Activated T-cell treated with anti-CD3 and anti-CD28 coated beads, Interleukin-2, amount 50 U/mL, for 72 hours (primary cell): ENCODE data around the gene VIPR1. TPM values are rescaled to one million over a fixed set of nuclear protein-coding genes. Genes with fewer than 3 reads are reported as not detected.

Source experiments
- ATAC-seq, 2 donors: fragments of 150-1000 bp; cut with Tn5 transposase; replicated peaks in 1 of 2; 2 replicates each; pipeline ENCODE4 v1.10.0; 2021; ENCODE audit warnings: moderate library complexity in 2 of 2, mild to moderate bottlenecking in 1 of 2
- DNase-seq, 2 donors: peaks; one replicate each; pipeline ENCODE4 v3.0.0; 2021 to 2022; ENCODE audit warnings: mixed read lengths in 1 of 2
- H3K27ac Mint-ChIP-seq: one replicate; pipeline ENCODE4 v1.8.0; 2022; ENCODE audit warnings: mild to moderate bottlenecking, moderate library complexity, mixed read lengths
- H3K27me3 Mint-ChIP-seq: one replicate; pipeline ENCODE4 v1.8.0; 2022; ENCODE audit warnings: low read depth, mixed read lengths
- H3K36me3 Mint-ChIP-seq, 2 donors: one replicate each; pipeline ENCODE4 v1.8.0; 2022; ENCODE audit warnings: mixed read lengths in 2 of 2, mild to moderate bottlenecking in 1 of 2; ENCODE audit not compliant: insufficient read depth in 2 of 2
- H3K4me1 Mint-ChIP-seq: one replicate; pipeline ENCODE4 v1.8.0; 2022; ENCODE audit warnings: low read depth, mixed read lengths
- H3K4me3 Mint-ChIP-seq, 2 donors: one replicate each; pipeline ENCODE4 v1.8.0; 2022; ENCODE audit warnings: mild to moderate bottlenecking in 2 of 2, mixed read lengths in 2 of 2, moderate library complexity in 2 of 2
- H3K9me3 Mint-ChIP-seq, 2 donors: one replicate each; pipeline ENCODE4 v1.8.0; 2022; ENCODE audit warnings: mixed read lengths in 2 of 2
- total RNA-seq, 2 donors: library from RNA; stranded (reverse); gene quantifications; one replicate each; pipeline ENCODE4 v1.2.3, GENCODE V29; 2022

VIPR1 gene
- total RNA-seq, 2 donors from 2014 or later = 5.6 to 6.6 TPM

DNA sequence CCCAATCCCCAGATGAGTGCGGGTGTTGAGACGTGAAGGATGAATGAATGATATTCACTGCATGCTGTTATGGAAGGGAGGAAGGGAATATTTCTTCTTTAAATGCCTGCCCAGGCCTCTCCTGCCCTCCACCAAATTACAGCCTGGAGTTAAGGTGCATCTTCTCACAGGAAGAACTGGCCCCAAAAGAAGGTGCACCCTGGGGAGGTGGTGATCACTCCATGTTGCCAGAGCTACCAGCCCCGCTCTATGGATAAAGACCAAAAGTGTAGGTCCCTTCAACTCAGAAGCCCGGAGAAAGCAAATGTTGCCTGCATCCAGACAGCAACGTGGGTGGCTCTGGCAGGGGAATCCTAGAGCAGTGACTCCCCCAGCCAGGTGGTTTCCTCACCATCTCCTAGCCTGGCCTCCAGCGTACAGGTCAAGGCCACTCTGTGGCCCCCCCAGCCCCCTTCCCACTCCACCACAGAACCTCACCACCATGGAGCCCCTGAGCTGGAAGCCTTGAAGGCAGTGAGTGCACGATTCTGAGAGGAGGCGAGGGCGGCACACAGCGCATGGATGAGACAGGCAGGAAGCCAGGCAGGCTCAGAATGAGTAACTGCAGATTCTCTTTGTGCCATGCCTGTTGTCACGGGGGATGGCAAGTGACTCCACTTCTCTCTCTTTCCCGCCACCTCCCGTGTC, 3.5 kb upstream of the VIPR1 start:
- peaks cover 35% of the 10 kb centered on the region for H3K4me1 Mint-ChIP-seq
- no peak overlapping the region for H3K27ac Mint-ChIP-seq
- H3K36me3 Mint-ChIP-seq = no peaks in the 10 kb centered on the region
- H3K9me3 Mint-ChIP-seq = no peaks in the 10 kb centered on the region
- peak in 1 of 2 donors; percentile 16 for ATAC-seq
- DNase-seq = peak; percentile 23 to 44
- peaks cover 41% of the 10 kb centered on the region for H3K27me3 Mint-ChIP-seq
- H3K4me3 Mint-ChIP-seq = no peak overlapping the region

DNA sequence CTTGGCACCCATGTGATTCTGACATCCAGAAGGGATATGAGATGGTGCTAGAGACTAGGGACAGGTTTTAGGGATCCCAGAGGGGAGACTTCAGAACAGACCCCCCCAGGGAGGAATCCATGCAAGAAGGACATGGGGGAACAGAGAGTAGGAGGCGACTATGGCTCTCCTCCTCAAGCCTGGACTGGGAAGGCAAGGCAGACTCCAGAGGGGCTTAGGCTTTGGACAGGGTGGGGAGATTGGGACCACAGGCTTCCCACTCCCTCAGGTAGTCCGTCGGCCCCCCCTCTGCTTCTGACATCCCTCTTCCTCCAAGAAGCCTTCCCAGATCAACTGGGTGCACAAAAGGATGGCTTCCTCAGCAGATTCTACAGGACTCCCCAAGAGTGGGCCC, 3.0 kb upstream of the VIPR1 start:
- Mint-ChIP-seq H3K27ac (no peak overlapping the region), H3K4me3 (no peak overlapping the region), H3K4me1 (peaks cover 36% of the 10 kb centered on the region), H3K9me3 (no peaks in the 10 kb centered on the region), H3K27me3 (peaks cover 41% of the 10 kb centered on the region), H3K36me3 (no peaks in the 10 kb centered on the region)
- ATAC-seq (no peak), DNase-seq (no peak)

GRCh38 chr3:42500091-42500490, 2.4 kb upstream of the VIPR1 start:
- Mint-ChIP-seq H3K9me3 (no peaks in the 10 kb centered on the region), H3K4me3 (peak overlapping the region in 1 of 2 donors; percentile 63), H3K27ac (no peak overlapping the region), H3K4me1 (peaks cover 36% of the 10 kb centered on the region), H3K36me3 (no peaks in the 10 kb centered on the region), H3K27me3 (peaks cover 41% of the 10 kb centered on the region)
- ATAC-seq (no peak), DNase-seq (no peak)

DNA sequence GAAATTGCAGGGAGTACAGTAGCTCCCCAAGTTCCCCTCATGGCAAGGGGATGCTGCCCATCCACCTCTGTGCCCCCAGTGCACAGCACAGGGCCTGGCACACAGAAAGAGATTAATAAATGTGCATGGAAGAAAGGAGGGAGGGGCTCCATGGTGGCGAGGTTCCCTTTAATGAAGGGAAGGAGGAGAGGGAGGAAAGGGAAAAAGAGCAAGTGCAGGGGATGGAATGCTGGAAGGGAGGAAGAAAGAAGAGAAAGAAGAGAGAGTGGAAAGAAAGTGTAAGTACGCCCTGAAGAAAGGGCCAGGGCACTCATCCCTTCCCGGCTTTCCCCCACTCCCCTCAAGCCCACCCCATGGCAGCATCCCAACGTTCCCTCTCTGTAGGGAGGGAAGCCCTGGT, 1.5 kb upstream of the VIPR1 start:
- peaks cover 36% of the 10 kb centered on the region for H3K4me1 Mint-ChIP-seq
- H3K9me3 Mint-ChIP-seq = no peaks in the 10 kb centered on the region
- no peaks in the 10 kb centered on the region for H3K36me3 Mint-ChIP-seq

DNA sequence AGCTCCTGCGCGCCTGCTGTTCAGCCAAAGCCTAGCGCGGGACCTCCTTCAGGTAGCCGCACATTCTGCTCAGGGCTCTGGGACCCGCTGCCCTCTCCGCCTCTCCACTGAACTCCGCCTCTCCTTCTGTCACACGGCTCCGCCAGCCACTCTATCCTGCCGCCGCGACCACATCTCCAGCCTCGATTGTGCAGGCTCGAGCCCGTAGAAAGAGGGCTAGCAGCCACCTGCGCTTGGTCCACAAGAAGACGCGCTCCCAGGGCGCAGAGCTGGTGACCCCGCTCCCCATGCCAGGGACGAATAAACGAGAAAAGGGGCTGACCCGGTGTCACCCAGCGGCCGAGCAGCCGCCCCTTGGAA, 1.1 kb upstream of the VIPR1 start:
- H3K27me3 Mint-ChIP-seq = peaks cover 41% of the 10 kb centered on the region
- no peak overlapping the region for H3K27ac Mint-ChIP-seq
- ATAC-seq (peak; percentile 1), DNase-seq (peak; percentile 17 to 25)
- no peaks in the 10 kb centered on the region for H3K36me3 Mint-ChIP-seq
- no peaks in the 10 kb centered on the region for H3K9me3 Mint-ChIP-seq
- peaks cover 36% of the 10 kb centered on the region for H3K4me1 Mint-ChIP-seq
- H3K4me3 Mint-ChIP-seq = peak overlapping the region; percentile 92 to 93

More for the DNA sequence above, 1.5 kb upstream of the VIPR1 start:
- H3K27ac Mint-ChIP-seq = no peak overlapping the region
- DNase-seq (no peak), ATAC-seq (no peak)
- peaks cover 41% of the 10 kb centered on the region for H3K27me3 Mint-ChIP-seq
- H3K4me3 Mint-ChIP-seq = peak overlapping the region; percentile 63 to 92

DNA sequence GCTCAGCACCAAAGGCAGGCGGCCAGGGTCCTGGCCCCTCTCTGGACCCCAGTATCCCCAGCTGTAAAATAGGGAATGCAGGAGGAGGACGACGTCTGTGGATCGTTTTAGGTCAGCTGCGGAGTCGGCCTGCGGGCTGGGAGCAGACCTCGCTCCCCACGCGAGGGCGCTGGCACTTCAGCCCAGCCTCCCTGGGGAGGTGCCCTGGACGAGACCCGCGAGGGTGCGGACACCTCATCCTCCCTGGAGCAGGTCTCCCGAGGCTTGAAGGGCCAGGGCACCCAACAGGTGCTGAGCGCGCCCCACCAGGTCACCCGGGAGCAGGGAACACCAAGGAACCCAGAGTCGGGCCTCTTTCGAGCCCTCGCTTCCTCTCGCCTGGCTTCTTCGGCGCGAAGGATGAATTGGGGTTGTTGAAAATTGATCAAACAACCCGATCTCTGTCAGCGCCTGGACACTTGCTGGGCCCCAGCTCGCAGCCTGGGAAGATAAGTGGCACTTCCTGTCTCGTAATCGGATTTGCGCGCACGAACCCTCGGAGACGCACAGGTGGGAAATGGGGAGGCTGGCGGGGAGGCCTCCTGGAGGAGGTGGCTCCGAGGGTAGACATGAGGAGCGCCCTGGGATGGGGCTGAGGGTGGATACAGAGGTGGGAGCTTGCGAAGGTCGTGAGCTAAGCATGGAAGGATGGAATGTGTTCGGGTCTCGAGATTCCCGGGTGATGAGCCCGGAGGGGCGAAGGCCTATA, 588 bp upstream of the VIPR1 start:
- Mint-ChIP-seq H3K27ac (no peak overlapping the region), H3K9me3 (no peaks in the 10 kb centered on the region), H3K4me1 (peaks cover 42% of the 10 kb centered on the region), H3K27me3 (peaks cover 41% of the 10 kb centered on the region), H3K36me3 (no peaks in the 10 kb centered on the region), H3K4me3 (peak overlapping the region; percentile 92 to 93)
- ATAC-seq = peak; percentile 67 to 71
- DNase-seq = peak; percentile 78 to 80

- no peak for DNase-seq
- no peak for ATAC-seq
- Mint-ChIP-seq H3K9me3 (no peaks in the 10 kb centered on the region), H3K4me3 (peak overlapping the region; percentile 78 to 81), H3K27ac (no peak overlapping the region), H3K36me3 (no peaks in the 10 kb centered on the region), H3K27me3 (peaks cover 31% of the 10 kb centered on the region), H3K4me1 (peaks cover 54% of the 10 kb centered on the region)
These were observed 945 bp downstream of the VIPR1 start for GRCh38 chr3:42503251-42503924.

- Mint-ChIP-seq H3K36me3 (no peaks in the 10 kb centered on the region), H3K9me3 (no peaks in the 10 kb centered on the region), H3K4me3 (peak overlapping the region; percentile 3 to 50), H3K27ac (no peak overlapping the region), H3K27me3 (peaks cover 25% of the 10 kb centered on the region), H3K4me1 (peaks cover 59% of the 10 kb centered on the region)
- no peak for ATAC-seq
- no peak for DNase-seq
These were observed 1.5 kb downstream of the VIPR1 start for GRCh38 chr3:42503957-42504333.

DNA sequence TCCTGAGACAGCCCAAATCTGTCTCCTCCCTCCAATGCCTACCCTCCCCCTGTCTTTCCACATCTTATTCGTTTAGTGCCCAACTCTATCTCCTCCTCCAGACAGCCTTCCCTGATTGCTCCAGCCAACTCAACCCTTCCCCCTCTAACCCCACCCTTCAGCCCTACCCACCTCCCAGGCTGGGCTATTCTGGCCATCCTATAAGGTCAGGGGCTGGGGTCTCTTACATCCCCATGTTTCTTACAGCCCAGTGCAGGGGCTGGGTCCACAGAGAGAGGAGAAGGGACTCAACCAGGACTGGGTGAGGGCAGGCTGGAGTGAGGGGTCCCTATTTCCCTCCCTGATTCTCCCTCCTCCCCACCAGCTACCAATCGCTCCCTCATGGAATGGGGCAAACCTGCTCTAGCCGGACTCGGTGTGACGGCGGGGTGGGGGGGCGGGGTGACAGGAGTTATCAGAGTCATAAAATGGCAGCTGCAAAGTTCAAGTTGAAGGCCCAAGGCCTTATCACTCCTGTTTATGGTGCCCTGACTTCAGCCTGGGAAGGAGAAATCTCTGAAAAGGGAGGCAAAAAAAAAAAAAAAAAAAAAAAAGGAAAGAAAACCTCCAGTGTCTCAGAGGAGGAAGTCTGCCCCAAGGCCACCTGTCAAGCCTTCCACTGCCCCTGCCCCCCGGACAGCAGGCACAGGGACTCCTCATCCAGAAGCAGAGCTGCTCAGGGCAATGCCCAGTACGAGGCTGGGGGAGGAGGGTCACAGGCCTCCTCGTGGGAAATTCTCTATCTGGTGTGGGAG, 2.1 kb downstream of the VIPR1 start:
- no peaks in the 10 kb centered on the region for H3K36me3 Mint-ChIP-seq
- no peak overlapping the region for H3K27ac Mint-ChIP-seq
- H3K27me3 Mint-ChIP-seq = peaks cover 21% of the 10 kb centered on the region
- peak overlapping the region; percentile 24 to 50 for H3K4me3 Mint-ChIP-seq
- no peak for ATAC-seq
- no peaks in the 10 kb centered on the region for H3K9me3 Mint-ChIP-seq
- DNase-seq = no peak
- H3K4me1 Mint-ChIP-seq = peaks cover 54% of the 10 kb centered on the region

DNA sequence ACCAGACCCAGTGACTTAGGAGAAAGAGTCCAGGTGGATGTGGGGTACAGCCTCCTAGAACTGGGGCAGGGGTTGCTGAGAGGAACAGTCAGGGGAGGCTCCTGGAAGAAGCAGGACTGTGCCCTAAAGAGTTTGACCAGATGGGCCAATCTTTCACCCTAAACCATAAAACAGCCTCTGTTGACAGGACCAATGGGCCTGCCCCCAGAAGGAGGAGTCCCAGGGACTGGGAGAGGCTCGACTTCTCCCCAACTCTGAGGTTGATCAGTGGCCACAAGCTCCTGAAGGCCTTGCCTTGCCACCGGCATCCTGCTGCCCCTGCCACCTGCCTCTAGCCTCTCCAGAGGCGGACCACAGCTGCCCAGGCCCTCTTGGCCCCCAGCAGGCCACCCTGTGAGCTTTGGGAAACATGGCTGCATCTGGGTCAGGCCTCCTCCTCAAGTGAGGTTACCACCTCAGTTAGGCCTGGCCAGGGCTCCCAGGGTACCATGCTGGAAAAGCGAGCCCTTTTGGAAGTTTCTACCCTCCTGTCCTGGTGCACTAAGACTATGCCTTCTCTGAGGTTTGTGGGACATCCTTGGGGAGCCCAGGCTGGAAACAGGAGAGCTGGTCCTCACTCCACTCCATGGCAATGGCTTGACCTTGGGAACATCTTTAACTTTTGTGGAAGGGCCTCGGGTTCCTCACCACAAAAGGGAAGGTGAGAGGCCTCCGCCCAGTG, 2.8 kb downstream of the VIPR1 start:
- Mint-ChIP-seq H3K4me3 (no peak overlapping the region), H3K27ac (no peak overlapping the region), H3K36me3 (no peaks in the 10 kb centered on the region), H3K4me1 (peaks cover 54% of the 10 kb centered on the region), H3K27me3 (peaks cover 14% of the 10 kb centered on the region), H3K9me3 (no peaks in the 10 kb centered on the region)
- no peak for ATAC-seq
- DNase-seq = no peak

- H3K9me3 Mint-ChIP-seq = no peaks in the 10 kb centered on the region
- no peaks in the 10 kb centered on the region for H3K36me3 Mint-ChIP-seq
- peaks cover 49% of the 10 kb centered on the region for H3K4me1 Mint-ChIP-seq
- H3K27ac Mint-ChIP-seq = peak overlapping the region; percentile 79
- no peak overlapping the region for H3K4me3 Mint-ChIP-seq
- no peak for ATAC-seq
- no peak for DNase-seq
- peaks cover 7% of the 10 kb centered on the region for H3K27me3 Mint-ChIP-seq
These were observed 3.5 kb downstream of the VIPR1 start for GRCh38 chr3:42505849-42506410.

- ATAC-seq = no peak
- no peaks in the 10 kb centered on the region for H3K9me3 Mint-ChIP-seq
These were observed 4.8 kb downstream of the VIPR1 start for GRCh38 chr3:42507252-42507651.

More at GRCh38 chr3:42507252-42507651, 4.8 kb downstream of the VIPR1 start:
- H3K27me3 Mint-ChIP-seq = no peaks in the 10 kb centered on the region
- peak overlapping the region; percentile 49 to 56 for H3K4me3 Mint-ChIP-seq
- H3K36me3 Mint-ChIP-seq = no peaks in the 10 kb centered on the region
- peaks cover 42% of the 10 kb centered on the region for H3K4me1 Mint-ChIP-seq
- H3K27ac Mint-ChIP-seq = peak overlapping the region; percentile 58
- no peak for DNase-seq
